ENCODE measurements around the gene RNF225.

RNF225 gene

GRCh38 chr19:58354478-58355030 lies 40.9 kb upstream of the RNF225 start:
- Mint-ChIP-seq H3K4me1 (peaks cover 3% of the 10 kb centered on the region), H3K36me3 (ENCODE audit: insufficient read depth) (peaks cover 4% of the 10 kb centered on the region), H3K9me3 (no peaks in the 10 kb centered on the region), H3K27ac (ENCODE audit: low read depth) (no peak overlapping the region), H3K27me3 (no peaks in the 10 kb centered on the region), H3K4me3 (no peak overlapping the region)
- ATAC-seq (replicated peaks; ENCODE audit: extremely low read depth, poor library complexity, severe bottlenecking) (no peak), DNase-seq (ENCODE audit: low spot score in 2 of 2) (no peak)

GRCh38 chr19:58355215-58355796 lies 40.1 kb upstream of the RNF225 start:
- Mint-ChIP-seq H3K9me3 (no peaks in the 10 kb centered on the region), H3K27me3 (no peaks in the 10 kb centered on the region), H3K27ac (ENCODE audit: low read depth) (no peak overlapping the region), H3K36me3 (ENCODE audit: insufficient read depth) (peaks cover 4% of the 10 kb centered on the region), H3K4me1 (no peaks in the 10 kb centered on the region), H3K4me3 (peak overlapping the region; percentile 16)
- no peak for DNase-seq (ENCODE audit: low spot score in 2 of 2)
- ATAC-seq (replicated peaks; ENCODE audit: extremely low read depth, poor library complexity, severe bottlenecking): no peak

DNA sequence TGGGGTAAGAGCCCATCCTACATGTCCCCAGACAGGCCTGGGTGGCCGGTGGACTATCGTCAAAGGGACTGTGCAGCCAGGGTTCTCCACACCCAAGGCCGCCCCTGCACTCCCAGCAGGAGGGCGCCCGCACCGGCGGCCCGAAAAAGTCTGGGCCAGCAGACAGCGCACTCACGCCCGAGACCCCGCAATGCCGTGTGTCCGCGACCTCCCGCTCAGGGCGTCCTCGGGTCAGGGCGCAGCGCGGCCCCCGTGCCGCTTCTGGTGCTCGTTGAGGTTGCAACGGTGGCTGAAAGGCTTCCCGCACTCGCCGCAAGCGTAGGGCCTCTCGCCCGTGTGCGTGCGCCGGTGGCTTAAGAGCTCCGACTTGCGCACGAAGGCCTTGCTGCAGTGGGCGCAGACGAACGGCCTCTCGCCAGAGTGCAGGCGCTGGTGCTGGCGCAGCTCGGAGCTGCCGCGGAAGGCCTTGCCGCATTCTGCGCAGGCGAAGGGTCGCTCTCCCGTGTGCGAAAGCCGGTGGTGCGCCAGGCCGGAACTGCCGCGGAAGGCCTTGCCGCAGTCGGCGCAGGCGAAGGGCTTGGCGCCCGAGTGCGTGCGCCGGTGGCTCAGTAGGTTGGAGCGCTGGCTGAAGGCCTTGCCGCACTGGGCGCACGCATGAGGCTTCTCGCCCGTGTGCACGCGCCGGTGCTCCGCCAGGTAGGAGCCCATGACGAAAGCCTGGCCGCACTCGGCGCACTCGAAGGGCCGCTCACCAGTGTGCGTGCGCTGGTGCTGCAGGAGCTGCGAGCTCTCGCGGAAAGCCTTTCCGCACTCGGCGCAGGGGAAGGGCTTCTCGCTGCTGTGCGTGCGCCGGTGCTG lies 39.3 kb upstream of the RNF225 start:
- Mint-ChIP-seq H3K36me3 (ENCODE audit: insufficient read depth) (peaks cover 4% of the 10 kb centered on the region), H3K4me1 (no peaks in the 10 kb centered on the region), H3K27me3 (no peaks in the 10 kb centered on the region), H3K27ac (ENCODE audit: low read depth) (no peak overlapping the region), H3K4me3 (peak overlapping the region; percentile 45), H3K9me3 (no peaks in the 10 kb centered on the region)
- ATAC-seq (replicated peaks; ENCODE audit: extremely low read depth, poor library complexity, severe bottlenecking): peak; percentile 69
- DNase-seq (ENCODE audit: low spot score in 2 of 2): peak in 1 of 2 donors; percentile 13

- Mint-ChIP-seq H3K27ac (ENCODE audit: low read depth) (no peak overlapping the region), H3K9me3 (no peaks in the 10 kb centered on the region), H3K36me3 (ENCODE audit: insufficient read depth) (peaks cover 6% of the 10 kb centered on the region), H3K27me3 (no peaks in the 10 kb centered on the region), H3K4me3 (peak overlapping the region; percentile 45), H3K4me1 (peaks cover 4% of the 10 kb centered on the region)
- ATAC-seq (replicated peaks; ENCODE audit: extremely low read depth, poor library complexity, severe bottlenecking) (no peak), DNase-seq (ENCODE audit: low spot score in 2 of 2) (no peak)
These were observed 38.5 kb upstream of the RNF225 start for GRCh38 chr19:58356766-58357480.

- peaks cover 10% of the 10 kb centered on the region for H3K36me3 Mint-ChIP-seq (ENCODE audit: insufficient read depth)
- no peak for ATAC-seq (replicated peaks; ENCODE audit: extremely low read depth, poor library complexity, severe bottlenecking)
- H3K4me3 Mint-ChIP-seq: no peak overlapping the region
- no peak for DNase-seq (ENCODE audit: low spot score in 2 of 2)
- no peaks in the 10 kb centered on the region for H3K27me3 Mint-ChIP-seq
- no peaks in the 10 kb centered on the region for H3K9me3 Mint-ChIP-seq
- no peak overlapping the region for H3K27ac Mint-ChIP-seq (ENCODE audit: low read depth)
- H3K4me1 Mint-ChIP-seq: peaks cover 11% of the 10 kb centered on the region
These were observed 37.8 kb upstream of the RNF225 start for GRCh38 chr19:58357481-58358145.

GRCh38 chr19:58361900-58362271 lies 33.6 kb upstream of the RNF225 start:
- Mint-ChIP-seq H3K4me3 (peak overlapping the region; percentile 84), H3K9me3 (no peaks in the 10 kb centered on the region), H3K36me3 (ENCODE audit: insufficient read depth) (peaks cover 18% of the 10 kb centered on the region), H3K27ac (ENCODE audit: low read depth) (peak overlapping the region; percentile 90), H3K27me3 (no peaks in the 10 kb centered on the region), H3K4me1 (peaks cover 15% of the 10 kb centered on the region)
- DNase-seq (ENCODE audit: low spot score in 2 of 2) (no peak), ATAC-seq (replicated peaks; ENCODE audit: extremely low read depth, poor library complexity, severe bottlenecking) (no peak)

GRCh38 chr19:58362272-58362994 lies 33.0 kb upstream of the RNF225 start, which contains the start of gene ZNF497:
ZNF497 (minus strand) TSS chr19:58362751; CDS start chr19:58357635, 5,116 bp downstream.
- ATAC-seq (replicated peaks; ENCODE audit: extremely low read depth, poor library complexity, severe bottlenecking) (peak; percentile 90), DNase-seq (ENCODE audit: low spot score in 2 of 2) (peak; percentile 91 to 95)
- Mint-ChIP-seq H3K27ac (ENCODE audit: low read depth) (peak within 1 kb of the TSS; percentile 90), H3K9me3 (no peaks in the 10 kb centered on the region), H3K4me1 (peaks cover 15% of the 10 kb centered on the region), H3K36me3 (ENCODE audit: insufficient read depth) (peaks cover 18% of the 10 kb centered on the region), H3K4me3 (peak within 1 kb of the TSS; percentile 84), H3K27me3 (no peaks in the 10 kb centered on the region)

DNA sequence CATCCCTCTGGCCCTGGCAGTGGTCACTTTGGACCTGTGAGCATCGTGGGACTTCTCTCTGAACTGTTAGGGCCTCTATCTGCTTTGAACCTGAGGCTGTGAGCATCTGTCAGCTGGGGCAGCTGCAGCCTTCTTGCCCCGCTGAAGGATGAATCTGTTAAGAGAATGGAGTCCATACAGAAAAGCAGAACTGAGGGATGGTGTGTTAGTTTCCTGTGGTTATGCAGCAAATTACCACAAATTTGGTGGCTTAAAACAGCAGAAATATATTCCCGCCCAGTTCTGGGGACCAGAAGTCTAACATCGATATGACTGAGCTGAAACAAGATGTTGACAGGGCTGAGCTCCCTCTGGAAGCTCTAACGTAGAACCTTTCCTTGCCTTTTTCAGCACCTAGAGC lies 31.3 kb upstream of the RNF225 start:
- Mint-ChIP-seq H3K27ac (ENCODE audit: low read depth) (no peak overlapping the region), H3K4me3 (peak overlapping the region; percentile 16), H3K36me3 (ENCODE audit: insufficient read depth) (peaks cover 16% of the 10 kb centered on the region), H3K4me1 (peaks cover 15% of the 10 kb centered on the region), H3K9me3 (no peaks in the 10 kb centered on the region), H3K27me3 (no peaks in the 10 kb centered on the region)
- no peak for DNase-seq (ENCODE audit: low spot score in 2 of 2)
- ATAC-seq (replicated peaks; ENCODE audit: extremely low read depth, poor library complexity, severe bottlenecking): no peak

DNA sequence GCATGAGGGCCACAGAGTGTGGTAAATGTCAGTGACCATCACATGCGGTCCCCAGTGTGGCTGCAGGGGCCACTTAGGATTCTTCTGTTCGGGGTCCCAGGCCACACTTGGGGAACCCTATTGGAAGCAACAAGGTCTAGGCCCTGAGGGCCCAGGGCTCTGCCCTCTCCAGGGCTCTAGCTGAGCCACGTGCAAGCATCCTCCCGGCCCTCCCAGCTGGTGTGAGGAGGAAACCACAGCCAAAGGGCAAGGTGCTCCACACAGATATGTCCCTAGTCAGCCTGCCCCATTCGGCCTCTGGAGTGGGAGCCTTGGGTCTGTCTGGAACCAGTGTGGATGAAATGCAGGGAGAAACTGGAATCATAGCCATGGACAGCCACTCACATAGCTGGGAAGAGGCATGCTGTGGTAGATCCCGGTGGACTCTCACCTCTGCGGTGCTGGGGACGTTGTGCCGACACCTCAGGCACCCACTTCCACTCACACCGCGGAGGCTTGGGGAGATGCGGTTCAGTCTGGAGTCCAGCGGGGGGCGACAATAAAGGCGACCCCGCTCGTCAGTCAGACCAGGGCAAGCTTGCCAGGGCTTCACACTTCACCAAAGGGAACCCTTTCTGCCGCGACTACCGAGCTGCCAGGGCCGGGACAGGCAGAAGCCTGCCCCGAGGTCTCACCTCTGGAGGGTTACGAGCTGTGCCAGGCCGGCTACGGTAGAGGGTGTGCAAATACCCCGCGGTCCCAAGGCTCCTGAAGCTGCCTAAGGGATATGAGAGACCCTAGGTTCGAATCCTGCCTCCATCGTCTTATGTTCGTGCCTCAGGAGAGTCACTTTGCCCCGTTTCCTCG lies 28.6 kb upstream of the RNF225 start:
- no peak for ATAC-seq (replicated peaks; ENCODE audit: extremely low read depth, poor library complexity, severe bottlenecking)
- peaks cover 12% of the 10 kb centered on the region for H3K4me1 Mint-ChIP-seq
- H3K4me3 Mint-ChIP-seq: no peak overlapping the region
- H3K27ac Mint-ChIP-seq (ENCODE audit: low read depth): no peak overlapping the region
- no peak for DNase-seq (ENCODE audit: low spot score in 2 of 2)
- H3K27me3 Mint-ChIP-seq: no peaks in the 10 kb centered on the region
- peaks cover 15% of the 10 kb centered on the region for H3K36me3 Mint-ChIP-seq (ENCODE audit: insufficient read depth)
- no peaks in the 10 kb centered on the region for H3K9me3 Mint-ChIP-seq

- H3K4me1 Mint-ChIP-seq: peaks cover 2% of the 10 kb centered on the region
- no peak overlapping the region for H3K4me3 Mint-ChIP-seq
- no peaks in the 10 kb centered on the region for H3K9me3 Mint-ChIP-seq
- DNase-seq (ENCODE audit: low spot score in 2 of 2) (no peak), ATAC-seq (replicated peaks; ENCODE audit: extremely low read depth, poor library complexity, severe bottlenecking) (no peak)
- H3K36me3 Mint-ChIP-seq (ENCODE audit: insufficient read depth): peaks cover 7% of the 10 kb centered on the region
- no peak overlapping the region for H3K27ac Mint-ChIP-seq (ENCODE audit: low read depth)
- H3K27me3 Mint-ChIP-seq: no peaks in the 10 kb centered on the region
These were observed 27.6 kb upstream of the RNF225 start for GRCh38 chr19:58367698-58368454.
